ENCODE measurements around the gene NF2. TPM values are rescaled to one million over a fixed set of nuclear protein-coding genes. Genes with fewer than 3 reads are reported as not detected.

NF2 gene
- total RNA-seq, 4 donors from 2014 or later: 14.6 to 60.1 (median 34.7) TPM

DNA sequence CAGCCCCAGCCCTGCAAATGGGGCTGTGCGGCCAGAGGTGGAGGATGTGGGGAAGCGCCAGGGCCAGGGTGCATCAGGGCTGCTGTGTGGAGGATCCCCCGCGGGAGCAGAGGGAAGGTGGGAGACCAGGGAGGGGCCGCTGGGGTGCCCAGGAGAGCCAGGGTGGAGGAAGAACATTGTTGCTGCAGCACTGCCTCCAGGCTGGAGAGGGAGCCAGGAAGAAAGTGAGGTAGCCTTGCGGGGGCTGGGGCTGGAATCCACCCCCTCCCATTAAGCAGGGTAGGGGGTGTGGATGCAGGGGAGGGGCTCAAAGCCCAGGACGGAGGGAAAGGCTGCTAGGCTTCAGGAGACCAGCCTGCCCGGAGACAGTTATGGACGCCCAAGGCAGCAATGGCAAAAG, 131.4 kb downstream of the NF2 start:
- no peak for TF ChIP-seq POLR2AphosphoS5 (IDR thresholded peaks at IDR 0.05)
- TF ChIP-seq EP300 (IDR thresholded peaks at IDR 0.05; ENCODE audit: low read depth): no peak
- no peak for TF ChIP-seq POLR2A (IDR thresholded peaks at IDR 0.05)
- no peak for TF ChIP-seq CTCF (IDR thresholded peaks at IDR 0.05)
- H3K27ac ChIP-seq: no peak overlapping the region
- WGBS, 2 donors (ENCODE audit: low coverage in 1 of 2): 90% methylated on average over 9 of the region's 9 CpGs; no CpG with 5 or more reads in 1 of the 2 donors
- in situ Hi-C loops (cut with MboI; ENCODE audit: low pct_ligation_motif_present in 1 of 4, low pct_unique_long_range_greater_than_20kb in 1 of 4, low sequenced_read_pairs in 3 of 4) (no loop called here), intact Hi-C loops (cut with DNase I; ENCODE audit: low total_unique reads) (no loop called here)
- H3K4me1 ChIP-seq: peaks cover 0 to 12% (median 4%) of the 10 kb centered on the region in 4 donors
- no peaks in the 10 kb centered on the region for H3K9me3 ChIP-seq
- no peak overlapping the region for H3K4me3 ChIP-seq
- DNase-seq: no peak
- H3K36me3 ChIP-seq: no peaks in the 10 kb centered on the region
- no peaks in the 10 kb centered on the region for H3K27me3 ChIP-seq

GRCh38 chr22:29735416-29735815, 132.0 kb downstream of the NF2 start:
- TF ChIP-seq EP300 (IDR thresholded peaks at IDR 0.05; ENCODE audit: low read depth) (no peak), CTCF (IDR thresholded peaks at IDR 0.05) (no peak), POLR2A (IDR thresholded peaks at IDR 0.05) (no peak), POLR2AphosphoS5 (IDR thresholded peaks at IDR 0.05) (no peak)
- intact Hi-C loops (cut with DNase I; ENCODE audit: low total_unique reads): no loop called here
- no peaks in the 10 kb centered on the region for H3K36me3 ChIP-seq

GRCh38 chr22:29737251-29738117, 134.1 kb downstream of the NF2 start:
- WGBS, 2 donors (ENCODE audit: low coverage in 1 of 2): 94% methylated on average over 22 of the region's 22 CpGs; no CpG with 5 or more reads in 1 of the 2 donors
- no peaks in the 10 kb centered on the region for H3K36me3 ChIP-seq
- intact Hi-C loops (cut with DNase I; ENCODE audit: low total_unique reads): no loop called here
- H3K27me3 ChIP-seq: no peaks in the 10 kb centered on the region
- peaks cover 0 to 12% (median 4%) of the 10 kb centered on the region in 4 donors for H3K4me1 ChIP-seq
- no peaks in the 10 kb centered on the region for H3K9me3 ChIP-seq
- TF ChIP-seq EP300 (IDR thresholded peaks at IDR 0.05; ENCODE audit: low read depth) (no peak), POLR2AphosphoS5 (IDR thresholded peaks at IDR 0.05) (no peak), POLR2A (IDR thresholded peaks at IDR 0.05) (no peak), CTCF (IDR thresholded peaks at IDR 0.05) (no peak)
- DNase-seq: no peak
- no peak overlapping the region for H3K4me3 ChIP-seq
- H3K27ac ChIP-seq: no peak overlapping the region
- in situ Hi-C loops (cut with MboI; ENCODE audit: low pct_ligation_motif_present in 1 of 4, low pct_unique_long_range_greater_than_20kb in 1 of 4, low sequenced_read_pairs in 3 of 4): no loop called here

More at GRCh38 chr22:29735416-29735815, 132.0 kb downstream of the NF2 start:
- Histone ChIP-seq H3K4me3 (no peak overlapping the region), H3K27ac (no peak overlapping the region), H3K4me1 (peaks cover 0 to 12% (median 4%) of the 10 kb centered on the region in 4 donors), H3K27me3 (no peaks in the 10 kb centered on the region), H3K9me3 (no peaks in the 10 kb centered on the region)
- DNase-seq: no peak
- in situ Hi-C loops (cut with MboI; ENCODE audit: low pct_ligation_motif_present in 1 of 4, low pct_unique_long_range_greater_than_20kb in 1 of 4, low sequenced_read_pairs in 3 of 4): no loop called here
- WGBS, 2 donors (ENCODE audit: low coverage in 1 of 2): 44% methylated on average over 1 of the region's 1 CpG; no CpG with 5 or more reads in 1 of the 2 donors

- Histone ChIP-seq H3K27ac (no peak overlapping the region), H3K36me3 (no peaks in the 10 kb centered on the region), H3K9me3 (no peaks in the 10 kb centered on the region), H3K4me3 (no peak overlapping the region), H3K27me3 (no peaks in the 10 kb centered on the region), H3K4me1 (peaks cover 0 to 9% (median 4%) of the 10 kb centered on the region in 4 donors)
- in situ Hi-C loops (cut with MboI; ENCODE audit: low pct_ligation_motif_present in 1 of 4, low pct_unique_long_range_greater_than_20kb in 1 of 4, low sequenced_read_pairs in 3 of 4) (no loop called here), intact Hi-C loops (cut with DNase I; ENCODE audit: low total_unique reads) (no loop called here)
- 86% methylated on average over 15 of the region's 15 CpGs; no CpG with 5 or more reads in 1 of the 2 donors for WGBS, 2 donors (ENCODE audit: low coverage in 1 of 2)
- DNase-seq: no peak
- TF ChIP-seq EP300 (IDR thresholded peaks at IDR 0.05; ENCODE audit: low read depth): no peak
- no peak for TF ChIP-seq POLR2A (IDR thresholded peaks at IDR 0.05)
- no peak for TF ChIP-seq POLR2AphosphoS5 (IDR thresholded peaks at IDR 0.05)
- no peak for TF ChIP-seq CTCF (IDR thresholded peaks at IDR 0.05)
These were observed 134.8 kb downstream of the NF2 start for GRCh38 chr22:29738118-29738815.

All from transverse colon (tissue), 4 donors.